ENCODE results near the gene GNAT1. TPM values are rescaled to one million over a fixed set of nuclear protein-coding genes. Genes with fewer than 3 reads are reported as not detected.

The GNAT1 gene
- total and polyA plus RNA-seq, 2 of the 13 experiments (the other 11 are each of a cell fraction or from before 2014, with no cell fraction given) = 0.15 TPM; not detected in 1

GRCh38 chr3:50171540-50172301, 19.7 kb upstream of the GNAT1 start (continued):
- TF ChIP-seq ZNF530 (CRISPR knock-in tag; IDR thresholded peaks at IDR 0.05; ENCODE audit: low read depth) (no peak), ZNF10 (CRISPR knock-in tag; IDR thresholded peaks at IDR 0.05; ENCODE audit: borderline replicate concordance, low read depth) (no peak), KLF16 (CRISPR knock-in tag; IDR thresholded peaks at IDR 0.05) (peak in 1 of 2 experiments; percentile 92; a peak in 2 of 4 replicates), ATF7-NPFF (CRISPR knock-in tag; IDR thresholded peaks at IDR 0.05; ENCODE audit: low read depth) (peak; percentile 92), ZNF670 (CRISPR knock-in tag; IDR thresholded peaks at IDR 0.05; ENCODE audit: borderline replicate concordance) (peak; percentile 91), ZBTB40 (IDR thresholded peaks at IDR 0.05) (no peak), ZBTB40 (CRISPR knock-in tag; IDR thresholded peaks at IDR 0.05) (peak; percentile 85), CAMTA2 (CRISPR knock-in tag; IDR thresholded peaks at IDR 0.05; ENCODE audit: borderline replicate concordance) (no peak), ZKSCAN8 (CRISPR knock-in tag; IDR thresholded peaks at IDR 0.05; ENCODE audit: borderline replicate concordance) (peak; percentile 78; the same call in 1 of the 2 replicates), ZBTB44 (CRISPR knock-in tag; IDR thresholded peaks at IDR 0.05) (no peak), PAF1 (CRISPR knock-in tag; IDR thresholded peaks at IDR 0.05) (no peak), AGO2 (optimal IDR thresholded peaks at IDR 0.05; ENCODE audit: low read depth, low read length) (no peak)
- TF ChIP-seq, protein P1, sequence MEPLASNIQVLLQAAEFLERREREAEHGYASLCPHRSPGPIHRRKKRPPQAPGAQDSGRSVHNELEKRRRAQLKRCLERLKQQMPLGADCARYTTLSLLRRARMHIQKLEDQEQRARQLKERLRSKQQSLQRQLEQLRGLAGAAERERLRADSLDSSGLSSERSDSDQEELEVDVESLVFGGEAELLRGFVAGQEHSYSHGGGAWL (CRISPR knock-in tag; IDR thresholded peaks at IDR 0.05) = peak; percentile 91
- TF ChIP-seq, protein P2, sequence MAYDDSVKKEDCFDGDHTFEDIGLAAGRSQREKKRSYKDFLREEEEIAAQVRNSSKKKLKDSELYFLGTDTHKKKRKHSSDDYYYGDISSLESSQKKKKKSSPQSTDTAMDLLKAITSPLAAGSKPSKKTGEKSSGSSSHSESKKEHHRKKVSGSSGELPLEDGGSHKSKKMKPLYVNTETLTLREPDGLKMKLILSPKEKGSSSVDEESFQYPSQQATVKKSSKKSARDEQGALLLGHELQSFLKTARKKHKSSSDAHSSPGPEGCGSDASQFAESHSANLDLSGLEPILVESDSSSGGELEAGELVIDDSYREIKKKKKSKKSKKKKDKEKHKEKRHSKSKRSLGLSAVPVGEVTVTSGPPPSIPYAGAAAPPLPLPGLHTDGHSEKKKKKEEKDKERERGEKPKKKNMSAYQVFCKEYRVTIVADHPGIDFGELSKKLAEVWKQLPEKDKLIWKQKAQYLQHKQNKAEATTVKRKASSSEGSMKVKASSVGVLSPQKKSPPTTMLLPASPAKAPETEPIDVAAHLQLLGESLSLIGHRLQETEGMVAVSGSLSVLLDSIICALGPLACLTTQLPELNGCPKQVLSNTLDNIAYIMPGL (CRISPR knock-in tag; IDR thresholded peaks at IDR 0.05; ENCODE audit: borderline replicate concordance in 1 of 2, low read depth in 1 of 2) = peak; percentile 74 to 77; a peak in 2 of 4 replicates

Data from HepG2 (cell line).